NB4 (cell line): ENCODE results near the gene ANKRD42.

ENCODE experiments used
- DNase-seq: peaks from one replicate; pipeline ENCODE4 v3.0.0; 2010; ENCODE audit warnings: low read depth
- H3K4me3 ChIP-seq: one replicate; pipeline ENCODE4 v1.5.1; 2011; ENCODE audit warnings: mild to moderate bottlenecking, low read depth, low read length, moderate library complexity
- CTCF ChIP-seq: IDR thresholded peaks from one replicate; pipeline ENCODE4 v1.5.1; 2012; ENCODE audit warnings: low read depth, low read length
- MYC ChIP-seq: IDR thresholded peaks from 2 replicates; pipeline ENCODE4 v1.6.1; 2011; ENCODE audit warnings: low read depth, low read length
- POLR2A ChIP-seq: IDR thresholded peaks from 2 replicates; pipeline ENCODE4 v1.6.1; 2011; ENCODE audit warnings: mild to moderate bottlenecking; ENCODE audit not compliant: insufficient read length; ENCODE audit errors: extremely low read depth
- TF ChIP-seq, protein P1 (sequence below): IDR thresholded peaks from 2 replicates; pipeline ENCODE4 v1.6.1; 2011; ENCODE audit warnings: low read depth, low read length

Gene ANKRD42

DNA sequence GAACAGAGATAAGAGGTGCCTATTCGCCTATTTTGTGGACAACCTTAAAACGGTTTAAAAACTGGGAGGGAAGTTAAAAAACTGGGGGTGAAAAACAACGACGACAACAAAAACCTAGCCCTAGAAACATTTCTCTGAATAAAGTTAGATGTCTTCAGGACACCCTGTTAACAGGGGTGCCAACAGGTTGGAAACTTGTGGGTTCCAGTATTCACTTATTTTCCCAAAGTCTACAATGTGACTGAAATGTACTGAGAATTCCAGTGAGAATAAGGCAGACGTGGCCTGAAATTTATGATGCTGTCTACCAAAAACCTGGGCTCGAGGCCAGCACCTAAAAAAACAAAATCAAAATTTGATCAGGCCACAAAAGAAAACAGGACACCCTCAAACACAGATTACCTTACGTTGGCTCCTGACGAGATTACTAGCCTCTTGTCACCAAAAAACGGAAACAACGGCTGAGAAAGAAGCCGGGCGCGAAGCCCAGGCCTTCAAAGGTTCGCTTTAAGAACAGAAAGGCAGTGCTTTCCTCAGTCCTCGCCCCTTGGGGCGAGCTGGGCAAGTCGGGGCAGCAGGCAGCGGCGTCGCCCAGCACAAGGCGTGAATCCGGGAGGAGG is 91.7 kb downstream of the ANKRD42 start:
- DNase-seq = no peak
- no peak for TF ChIP-seq CTCF
- TF ChIP-seq, protein P1, sequence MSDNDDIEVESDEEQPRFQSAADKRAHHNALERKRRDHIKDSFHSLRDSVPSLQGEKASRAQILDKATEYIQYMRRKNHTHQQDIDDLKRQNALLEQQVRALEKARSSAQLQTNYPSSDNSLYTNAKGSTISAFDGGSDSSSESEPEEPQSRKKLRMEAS = no peak; the same call in 1 of the 2 replicates
- TF ChIP-seq MYC = no peak
- no peak for TF ChIP-seq POLR2A
- peak overlapping the region; percentile 92 for H3K4me3 ChIP-seq

DNA sequence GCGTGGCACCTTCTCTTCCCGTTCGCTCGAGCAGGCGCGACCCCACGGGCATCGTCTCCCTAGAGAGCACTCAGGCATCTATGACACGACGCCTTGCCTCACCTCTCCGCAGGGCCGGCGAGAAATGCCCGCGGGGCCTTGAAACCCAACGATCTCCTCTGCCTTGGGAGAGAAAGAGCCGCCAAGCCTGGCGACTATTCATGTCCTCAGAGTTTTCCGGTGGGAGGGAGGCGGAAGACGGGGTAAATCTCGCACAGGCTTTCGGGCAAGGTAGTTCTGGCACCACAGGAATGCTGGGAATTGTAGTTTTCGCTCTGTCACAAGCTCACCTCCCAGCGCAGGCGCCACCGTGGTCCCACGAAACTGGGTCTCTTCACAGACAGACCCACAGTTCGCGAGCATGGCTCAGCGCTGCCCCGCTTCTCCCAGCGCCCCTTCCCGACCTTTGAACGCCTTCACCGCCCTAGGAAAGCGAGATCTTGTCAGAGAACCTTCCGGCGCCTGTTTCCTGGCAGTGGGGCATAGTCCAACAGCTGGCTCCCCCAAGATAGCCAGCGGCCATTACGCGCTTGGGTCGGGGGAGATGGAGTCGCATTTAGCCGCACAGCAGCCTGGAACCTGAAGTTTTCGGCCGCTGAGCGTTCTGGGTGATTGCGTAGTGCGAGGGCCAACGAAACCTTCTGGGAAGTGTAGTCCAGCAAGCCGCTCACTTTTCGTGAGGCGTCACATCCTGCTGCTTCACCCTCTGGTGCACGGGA is 92.4 kb downstream of the ANKRD42 start, which contains the start of gene CCDC90B:
Gene CCDC90B, minus strand, starts transcription at position 597 of the 758 bp plus-strand sequence. Its CDS starts 395 bp downstream, at position 202.
- peak; percentile 88 for TF ChIP-seq POLR2A
- TF ChIP-seq, protein P1 = peak; percentile 80
- peak; percentile 36 for TF ChIP-seq CTCF
- TF ChIP-seq MYC = peak; percentile 88
- H3K4me3 ChIP-seq = peak within 1 kb of the TSS; percentile 92
- peak; percentile 100 for DNase-seq

GRCh38 chr11:83287631-83288030 is 94.1 kb downstream of the ANKRD42 start:
- H3K4me3 ChIP-seq = no peak overlapping the region
- no peak for DNase-seq
- TF ChIP-seq POLR2A (no peak), CTCF (no peak), MYC (no peak)
- TF ChIP-seq, protein P1 = no peak

- H3K4me3 ChIP-seq = no peak overlapping the region
- peak; percentile 71 for DNase-seq
- peak; percentile 88 for TF ChIP-seq CTCF
- no peak for TF ChIP-seq POLR2A
- TF ChIP-seq, protein P1 = 0 out of 2 replicates have a peak, but pooled peaks have one; percentile 13
Observed at GRCh38 chr11:83292709-83293456, 99.4 kb downstream of the ANKRD42 start.

GRCh38 chr11:83293457-83293774 is 99.9 kb downstream of the ANKRD42 start:
- TF ChIP-seq CTCF (no peak), MYC (no peak), POLR2A (no peak)
- TF ChIP-seq, protein P1 = no peak
- no peak for DNase-seq

More at GRCh38 chr11:83293457-83293774, 99.9 kb downstream of the ANKRD42 start:
- no peak overlapping the region for H3K4me3 ChIP-seq
